ENCODE measurements around the gene PKP3.

The PKP3 gene

DNA sequence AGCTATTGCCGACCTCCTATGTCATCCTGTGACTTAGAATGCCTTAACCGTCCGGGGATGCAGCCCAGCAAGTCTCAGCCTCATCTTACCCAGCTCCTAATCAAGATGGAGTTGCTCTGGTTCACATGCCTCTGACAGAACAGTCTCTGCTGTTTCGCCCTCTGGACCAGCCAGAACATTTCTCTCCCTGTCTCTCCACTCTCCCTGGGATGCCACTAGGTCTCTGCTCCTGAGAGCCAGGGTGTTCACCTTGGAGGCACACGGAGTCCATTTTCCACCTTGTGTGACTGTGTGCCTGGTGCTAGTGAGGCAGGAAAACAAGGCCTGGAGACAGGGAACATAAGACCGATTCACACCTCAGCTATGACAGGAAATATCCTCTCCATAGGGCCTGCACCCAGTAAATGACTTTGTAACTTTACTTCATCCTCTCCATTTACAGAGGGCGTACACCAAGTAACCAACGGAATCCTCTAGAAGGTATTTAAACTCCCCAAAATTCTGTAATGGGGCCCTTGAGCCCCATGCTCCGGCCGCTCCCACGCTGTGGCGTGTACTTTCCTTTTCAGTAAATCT is 41.5 kb upstream of the PKP3 start:
- no peak overlapping the region for H3K4me3 ChIP-seq (ENCODE audit: low read depth, low read length)
- TF ChIP-seq, protein P1, sequence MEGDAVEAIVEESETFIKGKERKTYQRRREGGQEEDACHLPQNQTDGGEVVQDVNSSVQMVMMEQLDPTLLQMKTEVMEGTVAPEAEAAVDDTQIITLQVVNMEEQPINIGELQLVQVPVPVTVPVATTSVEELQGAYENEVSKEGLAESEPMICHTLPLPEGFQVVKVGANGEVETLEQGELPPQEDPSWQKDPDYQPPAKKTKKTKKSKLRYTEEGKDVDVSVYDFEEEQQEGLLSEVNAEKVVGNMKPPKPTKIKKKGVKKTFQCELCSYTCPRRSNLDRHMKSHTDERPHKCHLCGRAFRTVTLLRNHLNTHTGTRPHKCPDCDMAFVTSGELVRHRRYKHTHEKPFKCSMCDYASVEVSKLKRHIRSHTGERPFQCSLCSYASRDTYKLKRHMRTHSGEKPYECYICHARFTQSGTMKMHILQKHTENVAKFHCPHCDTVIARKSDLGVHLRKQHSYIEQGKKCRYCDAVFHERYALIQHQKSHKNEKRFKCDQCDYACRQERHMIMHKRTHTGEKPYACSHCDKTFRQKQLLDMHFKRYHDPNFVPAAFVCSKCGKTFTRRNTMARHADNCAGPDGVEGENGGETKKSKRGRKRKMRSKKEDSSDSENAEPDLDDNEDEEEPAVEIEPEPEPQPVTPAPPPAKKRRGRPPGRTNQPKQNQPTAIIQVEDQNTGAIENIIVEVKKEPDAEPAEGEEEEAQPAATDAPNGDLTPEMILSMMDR (IDR thresholded peaks at IDR 0.05; ENCODE audit: low read depth, low read length), result no peak

GRCh38 chr11:353179-353873 is 40.7 kb upstream of the PKP3 start:
- no peak overlapping the region for H3K4me3 ChIP-seq (ENCODE audit: low read depth, low read length)
- TF ChIP-seq, protein P1 (IDR thresholded peaks at IDR 0.05; ENCODE audit: low read depth, low read length), result no peak

DNA sequence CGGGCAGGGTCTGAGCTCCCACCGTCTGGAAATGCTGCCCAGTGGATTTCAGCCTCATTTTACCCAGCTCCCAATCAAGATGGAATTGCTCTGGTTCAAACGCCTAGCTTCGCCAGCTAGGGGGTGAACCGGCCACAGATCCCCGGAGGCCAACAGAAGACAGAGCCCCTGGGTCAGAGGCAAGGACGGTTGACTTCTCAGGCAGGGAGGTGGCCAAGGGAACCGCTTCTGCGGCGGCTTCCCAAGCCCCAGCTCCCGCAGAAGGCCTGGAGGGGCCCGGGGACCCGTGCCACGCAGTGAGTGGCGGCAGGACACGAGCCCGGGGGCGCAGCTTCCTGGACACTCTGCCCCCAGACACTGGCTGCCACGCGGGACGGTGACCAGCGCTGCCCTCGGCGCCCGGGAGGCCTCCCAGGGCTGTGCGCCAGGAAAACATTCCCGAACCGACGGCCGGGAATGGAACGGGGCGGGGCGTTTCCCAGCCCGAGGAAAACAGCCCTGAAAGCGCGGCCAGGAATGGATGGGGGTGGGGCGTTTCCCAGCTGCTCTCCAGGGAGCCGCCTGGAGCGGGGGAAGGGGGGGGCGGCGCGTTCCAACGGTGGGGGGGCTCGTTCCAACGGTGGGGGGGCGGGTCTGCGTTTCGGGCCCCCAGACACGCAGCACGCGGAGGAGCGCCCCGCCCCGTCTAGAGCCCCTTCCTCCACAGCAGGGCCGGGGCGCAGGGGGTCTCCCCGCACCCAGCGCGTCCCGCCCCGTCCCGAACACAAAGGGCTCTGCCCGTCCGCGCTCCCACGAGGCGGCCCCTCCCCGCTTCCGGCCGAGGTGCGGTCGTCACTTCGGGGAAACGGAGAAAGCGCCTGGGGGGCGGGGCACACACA is 38.2 kb upstream of the PKP3 start:
- TF ChIP-seq, protein P1 (IDR thresholded peaks at IDR 0.05; ENCODE audit: low read depth, low read length), result no peak
- peak overlapping the region; percentile 29 for H3K4me3 ChIP-seq (ENCODE audit: low read depth, low read length)

GRCh38 chr11:356610-357009 is 37.4 kb upstream of the PKP3 start:
- TF ChIP-seq, protein P1 (IDR thresholded peaks at IDR 0.05; ENCODE audit: low read depth, low read length), result no peak
- no peak overlapping the region for H3K4me3 ChIP-seq (ENCODE audit: low read depth, low read length)

- TF ChIP-seq, protein P1 (IDR thresholded peaks at IDR 0.05; ENCODE audit: low read depth, low read length), result no peak
- H3K4me3 ChIP-seq (ENCODE audit: low read depth, low read length), result no peak overlapping the region
Measured at GRCh38 chr11:357582-357981, 36.4 kb upstream of the PKP3 start.

DNA sequence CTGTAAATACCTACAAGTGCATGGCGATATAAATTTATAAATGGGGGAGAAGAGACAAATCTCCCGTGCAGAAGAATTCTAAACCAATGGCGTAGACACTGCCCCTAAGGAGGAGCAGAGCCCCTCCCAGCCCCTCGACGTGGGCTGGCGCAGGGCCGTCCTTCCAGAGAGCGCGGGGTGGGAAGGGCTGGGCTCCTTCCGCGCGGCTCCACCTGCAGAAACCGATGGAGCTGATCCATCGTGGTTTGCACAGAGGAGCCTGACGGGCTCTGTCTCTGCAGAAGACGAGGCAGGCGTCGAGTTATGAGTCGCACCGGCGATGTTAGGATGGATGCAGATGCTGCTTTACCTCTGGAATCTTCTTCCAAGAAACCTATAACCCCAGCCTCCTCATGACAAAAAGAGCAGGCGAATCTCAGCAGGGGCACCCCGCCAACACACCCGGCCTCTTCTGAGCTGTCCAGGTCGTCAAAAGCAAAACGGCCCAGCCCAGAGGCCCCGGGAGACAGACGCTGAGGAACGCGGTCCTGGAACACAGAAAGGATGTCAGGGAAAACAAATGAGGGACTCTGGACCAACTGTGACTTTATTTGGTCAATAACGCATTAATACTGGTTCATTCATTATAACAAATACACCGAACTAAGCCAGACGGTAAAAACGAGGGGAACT is 35.7 kb upstream of the PKP3 start:
- TF ChIP-seq, protein P1 (IDR thresholded peaks at IDR 0.05; ENCODE audit: low read depth, low read length), result no peak
- no peak overlapping the region for H3K4me3 ChIP-seq (ENCODE audit: low read depth, low read length)
